Esophagus squamous epithelium (tissue), 4 donors: ENCODE data around the gene WWTR1.

ENCODE experiments used
- POLR2A ChIP-seq, 4 donors: fragments of 450-650 bp; IDR thresholded peaks; one replicate each; pipeline ENCODE4 v1.6.1; 2017; ENCODE audit warnings: antibody characterized with exemption in 4 of 4, mild to moderate bottlenecking in 4 of 4, moderate library complexity in 3 of 4
- TF ChIP-seq, protein P1 (sequence below), 6 experiments: fragments of 450-650 bp in 4 of 6; fragments of 200-600 bp in 2 of 6; sonication (generic) in 2 of 6; IDR thresholded peaks; one replicate each; pipeline ENCODE4 v1.5.1; 2016 to 2019; ENCODE audit warnings: antibody characterized with exemption in 6 of 6, mild to moderate bottlenecking in 4 of 6, moderate library complexity in 4 of 6

DNA sequence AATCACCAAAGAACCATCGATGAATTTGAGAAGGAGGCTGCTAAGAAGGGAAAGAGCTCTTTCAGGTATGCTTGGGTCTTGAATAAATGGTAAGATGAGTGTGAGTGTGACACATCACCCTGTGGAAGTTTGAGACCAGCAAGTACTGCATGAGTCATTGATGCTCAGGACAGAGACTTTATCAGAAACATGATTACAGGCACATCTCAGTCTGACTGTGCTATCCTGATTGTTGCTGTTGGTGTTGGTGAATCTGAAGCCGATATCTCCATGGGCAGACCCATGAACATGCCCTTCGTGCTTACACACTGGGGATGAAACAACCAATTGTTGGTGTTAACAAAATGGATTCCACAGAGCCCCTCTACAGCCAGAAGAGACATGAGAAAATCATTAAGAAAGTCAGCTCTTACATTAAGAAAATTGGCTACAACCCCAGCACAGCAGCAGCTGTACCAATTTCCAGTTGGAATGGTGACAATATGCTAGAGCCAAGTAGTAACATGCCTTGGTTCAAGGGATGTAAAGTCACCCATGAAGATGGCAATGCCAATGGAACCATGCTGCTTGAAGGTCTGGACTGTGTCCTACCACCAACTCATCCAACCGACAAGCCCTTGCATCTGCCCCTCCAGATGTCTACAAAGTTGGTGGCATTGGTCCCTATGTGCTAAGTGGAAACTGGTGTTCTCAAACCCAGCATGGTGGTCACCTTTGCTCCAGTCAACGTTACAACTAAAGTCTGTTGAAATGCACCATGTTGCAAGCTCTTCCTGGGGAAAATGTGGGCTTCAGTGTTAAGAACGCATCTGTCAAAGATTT lies 162.9 kb downstream of the WWTR1 start:
- TF ChIP-seq, protein P1, sequence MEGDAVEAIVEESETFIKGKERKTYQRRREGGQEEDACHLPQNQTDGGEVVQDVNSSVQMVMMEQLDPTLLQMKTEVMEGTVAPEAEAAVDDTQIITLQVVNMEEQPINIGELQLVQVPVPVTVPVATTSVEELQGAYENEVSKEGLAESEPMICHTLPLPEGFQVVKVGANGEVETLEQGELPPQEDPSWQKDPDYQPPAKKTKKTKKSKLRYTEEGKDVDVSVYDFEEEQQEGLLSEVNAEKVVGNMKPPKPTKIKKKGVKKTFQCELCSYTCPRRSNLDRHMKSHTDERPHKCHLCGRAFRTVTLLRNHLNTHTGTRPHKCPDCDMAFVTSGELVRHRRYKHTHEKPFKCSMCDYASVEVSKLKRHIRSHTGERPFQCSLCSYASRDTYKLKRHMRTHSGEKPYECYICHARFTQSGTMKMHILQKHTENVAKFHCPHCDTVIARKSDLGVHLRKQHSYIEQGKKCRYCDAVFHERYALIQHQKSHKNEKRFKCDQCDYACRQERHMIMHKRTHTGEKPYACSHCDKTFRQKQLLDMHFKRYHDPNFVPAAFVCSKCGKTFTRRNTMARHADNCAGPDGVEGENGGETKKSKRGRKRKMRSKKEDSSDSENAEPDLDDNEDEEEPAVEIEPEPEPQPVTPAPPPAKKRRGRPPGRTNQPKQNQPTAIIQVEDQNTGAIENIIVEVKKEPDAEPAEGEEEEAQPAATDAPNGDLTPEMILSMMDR (IDR thresholded peaks at IDR 0.05), result no peak
- TF ChIP-seq POLR2A (IDR thresholded peaks at IDR 0.05), result no peak
